AG04450 (cell line): Measurements from ENCODE around the gene SNX1. TPM values are rescaled to one million over a fixed set of nuclear protein-coding genes. Genes with fewer than 3 reads are reported as not detected.
A peak's percentile ranks its signal among the peaks of the same experiment; 100 is the strongest.

Source experiments
- CTCF ChIA-PET: fragments of 300-600, 350-600 bp; formaldehyde crosslinking; extraction: SDS; loops from one replicate; lab custom pipeline; 2022; ENCODE audit warnings: antibody characterized with exemption, inconsistent platforms; lab: Charles Lee
- POLR2A ChIA-PET: fragments of 350-600 bp; formaldehyde crosslinking; extraction: SDS; loops from one replicate; lab custom pipeline; 2021; ENCODE audit warnings: antibody characterized with exemption, inconsistent platforms; lab: Yijun Ruan, JAX
- DNase-seq: peaks from one replicate; pipeline ENCODE4 v3.0.0-alpha.2; 2011; ENCODE audit warnings: low read depth, low spot score
- H3K27ac ChIP-seq: one replicate; pipeline ENCODE4 v1.5.1; 2012; ENCODE audit warnings: low read depth, low read length, control low read depth
- H3K27me3 ChIP-seq: one replicate; pipeline ENCODE4 v1.6.0; 2012; ENCODE audit warnings: low read length; ENCODE audit not compliant: control insufficient read depth, insufficient read depth
- H3K4me3 ChIP-seq: 2 replicates; pipeline ENCODE4 v1.5.1; 2011; ENCODE audit warnings: mild to moderate bottlenecking, low read depth, low read length, control low read depth
- H3K9me3 ChIP-seq: 2 replicates; pipeline ENCODE4 v1.5.1; 2012; ENCODE audit warnings: low read length; ENCODE audit not compliant: control insufficient read depth, insufficient read depth
- polyA plus RNA-seq: library from polyadenylated mRNA; depleted of rRNA; stranded (reverse); fragments of >200 nt; gene quantifications from 2 replicates; pipeline ENCODE4 v1.2.3, GENCODE V29; 2011
- TF ChIP-seq, protein P1 (sequence below): IDR thresholded peaks from 2 replicates; pipeline ENCODE4 v1.5.1; 2011; ENCODE audit warnings: low read depth, low read length, control low read depth, inconsistent platforms

Gene SNX1
- polyA plus RNA-seq, 1 experiment = 77.6 TPM

DNA sequence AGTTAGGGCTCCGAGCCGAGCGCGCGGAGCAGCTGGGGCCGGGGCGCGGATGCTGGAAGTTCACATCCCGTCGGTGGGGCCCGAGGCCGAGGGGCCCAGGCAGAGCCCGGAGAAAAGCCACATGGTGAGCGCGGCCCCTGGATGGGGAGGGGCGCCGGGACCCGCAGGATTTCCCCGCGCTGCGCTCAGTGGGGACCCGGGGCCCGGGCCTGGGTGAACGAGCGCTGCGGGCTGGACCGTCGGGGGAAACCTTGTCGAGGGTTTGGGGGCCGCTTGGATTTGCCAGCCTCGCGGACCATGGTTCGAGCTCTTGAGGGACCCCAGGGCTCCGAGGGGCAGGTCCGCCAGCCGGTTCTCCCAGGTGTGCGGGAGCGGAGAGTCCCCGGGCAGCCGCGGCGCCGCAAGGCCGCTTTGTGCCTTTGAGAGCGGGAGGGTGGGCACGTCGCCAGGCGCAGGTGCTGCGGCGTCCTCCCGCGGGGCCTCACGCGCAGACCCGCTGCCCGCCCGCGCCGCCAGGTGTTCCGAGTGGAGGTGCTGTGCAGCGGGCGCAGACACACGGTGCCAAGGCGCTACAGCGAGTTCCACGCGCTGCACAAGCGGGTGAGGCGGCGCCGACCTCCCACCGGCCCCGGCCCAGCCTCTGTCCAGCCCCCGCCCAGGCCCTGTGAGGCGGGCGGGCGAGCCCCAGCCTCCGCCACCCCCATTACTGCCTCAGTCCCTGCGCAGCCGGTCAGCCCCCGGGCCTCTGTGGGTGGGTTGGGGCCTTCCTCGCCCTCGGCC, 56.1 kb downstream of the SNX1 start, which contains the start of gene SNX22:
Gene SNX22, plus strand, starts transcription at position 5 of the 780 bp plus-strand sequence. Its CDS starts 45 bp downstream, at position 50.
- no peak for DNase-seq
- H3K27ac ChIP-seq = no peak within 1 kb of the TSS
- peaks cover 13% of the 10 kb centered on the region for H3K27me3 ChIP-seq
- ChIA-PET CTCF (interaction anchor here (0.6 to 2.7 kb wide), 4 partner anchors 12 to 204 kb away, joined by 3 to 13 read pairs (median 4); partner anchors contain the start of gene CSNK1G1), POLR2A (no interaction called here)
- TF ChIP-seq, protein P1, sequence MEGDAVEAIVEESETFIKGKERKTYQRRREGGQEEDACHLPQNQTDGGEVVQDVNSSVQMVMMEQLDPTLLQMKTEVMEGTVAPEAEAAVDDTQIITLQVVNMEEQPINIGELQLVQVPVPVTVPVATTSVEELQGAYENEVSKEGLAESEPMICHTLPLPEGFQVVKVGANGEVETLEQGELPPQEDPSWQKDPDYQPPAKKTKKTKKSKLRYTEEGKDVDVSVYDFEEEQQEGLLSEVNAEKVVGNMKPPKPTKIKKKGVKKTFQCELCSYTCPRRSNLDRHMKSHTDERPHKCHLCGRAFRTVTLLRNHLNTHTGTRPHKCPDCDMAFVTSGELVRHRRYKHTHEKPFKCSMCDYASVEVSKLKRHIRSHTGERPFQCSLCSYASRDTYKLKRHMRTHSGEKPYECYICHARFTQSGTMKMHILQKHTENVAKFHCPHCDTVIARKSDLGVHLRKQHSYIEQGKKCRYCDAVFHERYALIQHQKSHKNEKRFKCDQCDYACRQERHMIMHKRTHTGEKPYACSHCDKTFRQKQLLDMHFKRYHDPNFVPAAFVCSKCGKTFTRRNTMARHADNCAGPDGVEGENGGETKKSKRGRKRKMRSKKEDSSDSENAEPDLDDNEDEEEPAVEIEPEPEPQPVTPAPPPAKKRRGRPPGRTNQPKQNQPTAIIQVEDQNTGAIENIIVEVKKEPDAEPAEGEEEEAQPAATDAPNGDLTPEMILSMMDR = no peak
- H3K9me3 ChIP-seq = no peaks in the 10 kb centered on the region; the same call in 1 of the 2 replicates
- peak within 1 kb of the TSS; percentile 53 for H3K4me3 ChIP-seq

DNA sequence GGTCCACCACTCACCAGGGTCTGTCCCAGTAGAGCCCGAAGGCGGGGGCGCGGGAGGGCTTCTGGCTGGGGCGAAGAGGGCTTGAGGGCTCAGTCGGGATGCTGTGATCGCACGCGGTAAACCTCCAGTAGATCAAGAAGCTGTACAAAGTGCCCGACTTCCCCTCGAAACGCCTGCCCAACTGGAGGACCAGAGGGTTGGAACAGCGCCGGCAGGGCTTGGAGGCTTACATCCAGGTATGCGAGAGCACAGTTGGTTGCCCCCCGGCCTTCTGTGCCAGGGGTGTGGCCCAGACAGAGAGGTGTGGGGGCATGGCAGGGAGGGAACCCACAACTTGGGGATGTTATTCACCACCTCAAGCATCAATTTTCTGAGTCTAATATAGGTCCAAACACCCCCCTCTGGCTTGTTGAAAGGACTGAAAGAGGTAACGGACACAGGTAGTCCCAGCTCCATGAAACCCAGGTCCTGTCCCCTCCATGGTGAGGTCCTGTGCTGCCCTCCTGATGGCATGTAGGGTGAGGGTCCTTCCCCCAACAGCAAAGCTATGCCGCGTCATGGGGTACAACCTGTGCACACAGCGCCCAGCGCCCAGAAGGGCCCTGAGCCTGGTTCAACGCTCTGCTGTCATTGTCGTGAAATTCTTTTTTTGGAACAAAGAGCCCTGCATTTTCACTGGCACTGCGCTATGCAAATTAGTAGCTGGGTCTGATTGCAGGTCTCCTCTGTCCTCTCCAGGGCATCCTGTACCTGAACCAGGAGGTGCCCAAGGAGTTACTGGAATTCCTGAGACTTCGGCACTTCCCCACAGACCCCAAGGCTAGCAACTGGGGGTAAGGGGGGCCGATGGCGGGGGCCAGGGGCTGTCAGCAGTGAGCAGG, 57.0 kb downstream of the SNX1 start:
- no peak for DNase-seq
- CTCF ChIA-PET = interaction anchor here (0.6 to 2.7 kb wide), 20 partner anchors 9 to 673 kb away, joined by 3 to 13 read pairs (median 4); partner anchors contain the start of genes CSNK1G1, PIF1, PPIB and SNX1
- TF ChIP-seq, protein P1 = no peak
- Histone ChIP-seq H3K27ac (no peak overlapping the region), H3K4me3 (peak overlapping the region; percentile 53; the same call in 1 of the 2 replicates), H3K27me3 (peaks cover 13% of the 10 kb centered on the region), H3K9me3 (no peaks in the 10 kb centered on the region)
- POLR2A ChIA-PET = interaction anchor here (0.8 to 2.7 kb wide), 3 partner anchors 10 to 81 kb away, joined by 3 to 19 read pairs (median 4); partner anchors contain the start of genes CIAO2A and PPIB

DNA sequence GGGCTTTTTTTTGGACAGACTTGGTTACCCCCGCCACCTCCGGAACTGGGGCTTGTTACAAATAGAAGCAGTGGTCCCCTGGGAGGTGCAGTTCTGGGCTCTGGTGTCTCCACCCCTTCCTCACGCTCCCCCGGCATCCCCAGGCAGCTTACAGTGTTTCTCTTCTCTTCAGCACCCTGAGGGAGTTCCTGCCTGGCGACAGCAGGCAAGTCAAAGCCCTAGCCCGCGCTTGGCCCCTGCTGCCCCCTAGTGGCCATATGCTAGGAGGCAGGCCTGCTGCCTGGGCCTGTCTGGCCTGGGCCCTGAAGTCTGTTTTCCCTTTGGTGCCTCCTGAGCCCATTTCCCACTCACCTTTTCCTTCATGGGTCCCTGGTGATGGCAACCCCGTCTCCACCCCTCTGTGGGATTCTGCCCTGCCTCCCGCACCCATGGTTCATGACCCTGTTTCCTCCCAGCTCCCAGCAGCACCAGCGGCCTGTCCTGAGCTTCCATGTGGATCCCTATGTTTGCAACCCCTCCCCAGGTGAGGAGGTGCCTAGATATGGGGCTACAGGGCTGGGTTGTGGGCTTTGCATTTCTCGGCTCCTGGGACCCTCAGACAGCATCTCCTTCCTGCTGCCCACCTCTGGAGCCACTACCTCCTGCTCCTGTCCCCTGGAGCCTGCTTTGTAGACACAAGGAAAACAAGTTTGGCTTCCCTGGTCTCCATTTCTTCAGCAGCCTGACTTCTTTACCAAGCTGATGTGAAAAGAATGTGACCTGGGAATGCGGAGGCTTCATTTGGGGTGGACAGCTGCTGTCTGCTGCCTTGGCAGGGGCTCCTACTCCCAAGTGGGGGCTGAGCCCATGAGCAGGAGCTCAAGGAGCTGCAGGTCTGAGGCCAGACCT, 57.9 kb downstream of the SNX1 start:
- DNase-seq = peak; percentile 59
- POLR2A ChIA-PET = interaction anchor here (0.8 to 2.7 kb wide), 3 partner anchors 9 to 82 kb away, joined by 3 to 19 read pairs (median 4); partner anchors contain the start of genes CIAO2A and PPIB
- TF ChIP-seq, protein P1 = peak; percentile 98
- H3K4me3 ChIP-seq = no peak overlapping the region
- CTCF ChIA-PET = interaction anchor here (0.6 to 2.7 kb wide), 21 partner anchors 8 to 672 kb away, joined by 3 to 13 read pairs (median 4); partner anchors contain the start of genes PIF1, PPIB and SNX1
- no peaks in the 10 kb centered on the region for H3K9me3 ChIP-seq
- peaks cover 13% of the 10 kb centered on the region for H3K27me3 ChIP-seq
- peak overlapping the region; percentile 61 for H3K27ac ChIP-seq

DNA sequence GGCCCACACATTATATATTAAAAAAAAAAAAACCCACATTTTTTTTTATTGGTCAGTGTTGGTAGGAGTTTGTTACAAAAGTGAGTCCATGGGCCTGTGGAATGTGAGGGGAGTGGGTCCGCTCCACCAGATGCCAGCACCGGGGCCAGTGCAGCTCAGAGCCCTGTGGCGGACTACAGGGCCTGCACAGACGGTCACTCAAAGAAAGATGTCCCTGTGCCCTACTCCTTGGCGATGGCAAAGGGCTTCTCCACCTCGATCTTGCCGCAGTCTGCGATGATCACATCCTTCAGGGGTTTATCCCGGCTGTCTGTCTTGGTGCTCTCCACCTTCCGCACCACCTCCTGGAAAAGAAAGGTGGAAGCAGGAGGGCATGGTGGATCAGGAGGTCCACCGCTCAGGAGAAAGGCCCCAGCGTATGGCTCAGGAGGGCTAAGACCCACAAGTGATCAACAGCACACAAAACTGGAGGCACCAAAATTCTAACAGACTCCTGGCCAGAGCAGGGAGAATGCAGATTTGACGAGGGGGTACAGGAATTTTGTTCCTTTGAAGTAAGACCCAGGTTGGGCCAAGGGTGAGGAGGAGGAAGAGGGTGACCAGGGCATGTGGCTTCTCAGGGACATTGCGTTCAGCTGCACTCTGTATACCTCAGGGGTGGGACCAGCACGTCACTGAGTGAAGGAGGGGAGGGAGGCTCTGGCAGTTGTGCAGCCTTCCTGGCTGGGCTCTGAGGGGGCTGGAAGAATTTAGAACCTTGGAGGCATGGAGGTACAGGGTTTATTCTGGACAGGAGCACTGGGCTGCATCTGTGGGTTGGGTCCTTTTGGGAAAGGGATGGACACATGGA, 60.2 kb downstream of the SNX1 start:
- H3K27me3 ChIP-seq = peaks cover 13% of the 10 kb centered on the region
- no peaks in the 10 kb centered on the region for H3K9me3 ChIP-seq
- TF ChIP-seq, protein P1 = no peak
- DNase-seq = no peak
- POLR2A ChIA-PET = no interaction called here
- CTCF ChIA-PET = no interaction called here
- H3K27ac ChIP-seq = no peak overlapping the region
- no peak overlapping the region for H3K4me3 ChIP-seq
